Mononuclear cell (primary cell): Measurements from ENCODE around the gene ZNF837. TPM values are rescaled to one million over a fixed set of nuclear protein-coding genes. Genes with fewer than 3 reads are reported as not detected.
"Not testable (repeated sequence)": the region's sequence is repeated elsewhere in the genome, so short reads cannot be mapped to it uniquely, and the experiment has no call there.

ENCODE experiments used
- H3K27me3 ChIP-seq: 2 replicates; pipeline ENCODE4 v1.6.0; 2011; ENCODE audit warnings: low read length, control low read depth; ENCODE audit not compliant: insufficient read depth
- H3K4me1 ChIP-seq: 2 replicates; pipeline ENCODE4 v1.5.1; 2011; ENCODE audit warnings: mild to moderate bottlenecking, low read length, control low read depth; ENCODE audit not compliant: insufficient read depth
- H3K4me3 ChIP-seq: 2 replicates; pipeline ENCODE4 v1.5.1; 2011; ENCODE audit warnings: mild to moderate bottlenecking, low read length, moderate library complexity
- H3K9me3 ChIP-seq: 2 replicates; pipeline ENCODE4 v1.5.1; 2011; ENCODE audit warnings: low read depth, mild to moderate bottlenecking, control low read depth, low read length
- total RNA-seq: library from RNA; depleted of rRNA; stranded (reverse); fragments of >200 nt; gene quantifications from one replicate; pipeline ENCODE4 v1.2.3, GENCODE V29; 2012

Gene ZNF837
- total RNA-seq, 1 donor = 0.84 TPM

- Histone ChIP-seq H3K9me3 (no peaks in the 10 kb centered on the region), H3K4me1 (peaks cover 32% of the 10 kb centered on the region), H3K27me3 (peaks cover 7% of the 10 kb centered on the region), H3K4me3 (no peak overlapping the region)
These were observed 28.7 kb downstream of the ZNF837 start for GRCh38 chr19:58351990-58352755.

- peaks cover 32% of the 10 kb centered on the region for H3K4me1 ChIP-seq
- no peak overlapping the region for H3K4me3 ChIP-seq
- peaks cover 2% of the 10 kb centered on the region for H3K27me3 ChIP-seq
- no peaks in the 10 kb centered on the region for H3K9me3 ChIP-seq
These were observed 29.3 kb downstream of the ZNF837 start for GRCh38 chr19:58351558-58351878.

- Histone ChIP-seq H3K4me3 (no peak overlapping the region), H3K9me3 (no peaks in the 10 kb centered on the region), H3K4me1 (peaks cover 29% of the 10 kb centered on the region), H3K27me3 (no peaks in the 10 kb centered on the region)
These were observed 29.8 kb downstream of the ZNF837 start for GRCh38 chr19:58350871-58351557.

GRCh38 chr19:58350001-58350861 is 30.6 kb downstream of the ZNF837 start:
- Histone ChIP-seq H3K4me1 (peaks cover 27% of the 10 kb centered on the region), H3K9me3 (no peaks in the 10 kb centered on the region), H3K4me3 (no peak overlapping the region)

GRCh38 chr19:58349590-58349989 is 31.2 kb downstream of the ZNF837 start:
- Histone ChIP-seq H3K9me3 (no peaks in the 10 kb centered on the region), H3K4me3 (no peak overlapping the region), H3K4me1 (peaks cover 27% of the 10 kb centered on the region), H3K27me3 (no peaks in the 10 kb centered on the region)

More at GRCh38 chr19:58350001-58350861, 30.6 kb downstream of the ZNF837 start:
- H3K27me3 ChIP-seq = no peaks in the 10 kb centered on the region

GRCh38 chr19:58348080-58348479 is 32.8 kb downstream of the ZNF837 start:
- Histone ChIP-seq H3K4me1 (peaks cover 27% of the 10 kb centered on the region), H3K4me3 (peak overlapping the region; percentile 50)
- not testable (repeated sequence) for H3K27me3 ChIP-seq, H3K9me3 ChIP-seq

GRCh38 chr19:58346961-58347929 is 33.6 kb downstream of the ZNF837 start:
- Histone ChIP-seq H3K4me3 (peak overlapping the region; percentile 50), H3K4me1 (peaks cover 27% of the 10 kb centered on the region), H3K9me3 (no peaks in the 10 kb centered on the region), H3K27me3 (no peaks in the 10 kb centered on the region)

- H3K9me3 ChIP-seq = no peaks in the 10 kb centered on the region
- H3K4me1 ChIP-seq = peaks cover 27% of the 10 kb centered on the region
- H3K4me3 ChIP-seq = no peak overlapping the region
- H3K27me3 ChIP-seq = no peaks in the 10 kb centered on the region
These were observed 35.3 kb downstream of the ZNF837 start for GRCh38 chr19:58345558-58345957.

GRCh38 chr19:58338825-58339558 is 41.8 kb downstream of the ZNF837 start:
- H3K9me3 ChIP-seq = no peaks in the 10 kb centered on the region
- no peaks in the 10 kb centered on the region for H3K4me1 ChIP-seq
- no peak overlapping the region for H3K4me3 ChIP-seq
- H3K27me3 ChIP-seq = no peaks in the 10 kb centered on the region

GRCh38 chr19:58338336-58338735 is 42.5 kb downstream of the ZNF837 start:
- Histone ChIP-seq H3K27me3 (no peaks in the 10 kb centered on the region), H3K9me3 (no peaks in the 10 kb centered on the region), H3K4me1 (no peaks in the 10 kb centered on the region)

GRCh38 chr19:58336820-58337219 is 44.0 kb downstream of the ZNF837 start:
- no peaks in the 10 kb centered on the region for H3K4me1 ChIP-seq
- no peaks in the 10 kb centered on the region for H3K27me3 ChIP-seq
- H3K9me3 ChIP-seq = no peaks in the 10 kb centered on the region
- H3K4me3 ChIP-seq = no peak overlapping the region

More at GRCh38 chr19:58338336-58338735, 42.5 kb downstream of the ZNF837 start:
- no peak overlapping the region for H3K4me3 ChIP-seq

GRCh38 chr19:58336216-58336615 is 44.6 kb downstream of the ZNF837 start:
- H3K27me3 ChIP-seq = no peaks in the 10 kb centered on the region
- no peak overlapping the region for H3K4me3 ChIP-seq
- no peaks in the 10 kb centered on the region for H3K9me3 ChIP-seq
- H3K4me1 ChIP-seq = no peaks in the 10 kb centered on the region

GRCh38 chr19:58335630-58336029 is 45.2 kb downstream of the ZNF837 start:
- Histone ChIP-seq H3K27me3 (no peaks in the 10 kb centered on the region), H3K4me3 (no peak overlapping the region), H3K9me3 (no peaks in the 10 kb centered on the region), H3K4me1 (no peaks in the 10 kb centered on the region)
